ENCODE results near the gene COLGALT1. TPM values are rescaled to one million over a fixed set of nuclear protein-coding genes. Genes with fewer than 3 reads are reported as not detected.

Gene COLGALT1
- total and polyA plus RNA-seq, 10 of the 15 experiments (the other 5 are each of a cell fraction or from before 2014, with no cell fraction given), result 1.2 to 78.8 (median 29.8) TPM

- H3K36me3 ChIP-seq (ENCODE audit: control insufficient read depth in 2 of 2, insufficient read depth in 2 of 2, low read length in 1 of 2), result peaks cover 2 to 9% of the 10 kb centered on the region in 2 experiments; a peak in 3 of 4 replicates
- ChIA-PET POLR2A (interaction anchor here (0.6 kb wide), 1 partner anchor 81 kb away, joined by 3 read pairs; no protein-coding TSS in a partner anchor), SMC1A (ENCODE audit: uncharacterized antibody, unreplicated experiment) (interaction anchor here (0.6 kb wide), 1 partner anchor 14 kb away, joined by 3 read pairs; no protein-coding TSS in a partner anchor), CTCF (interaction anchor here (0.6 to 1.4 kb wide), 3 partner anchors 24 to 54 kb away, joined by 3 to 6 read pairs (median 4); no protein-coding TSS in a partner anchor), RAD21 (ENCODE audit: unreplicated experiment) (no interaction called here)
- WGBS (ENCODE audit: insufficient coverage, insufficient replicate concordance, low lambda C conversion rate, missing lambda C conversion rate), result 82% methylated on average over 9 of the region's 9 CpGs
- TF ChIP-seq CHD2 (IDR thresholded peaks at IDR 0.05; ENCODE audit: borderline replicate concordance, low read depth, low read length) (no peak), CBX5 (IDR thresholded peaks at IDR 0.05; ENCODE audit: low read depth) (no peak), SMAD1 (IDR thresholded peaks at IDR 0.05; ENCODE audit: low read depth, partially characterized antibody) (no peak), SKIL (IDR thresholded peaks at IDR 0.05; ENCODE audit: low read depth, poor library complexity, severe bottlenecking) (no peak), MTA2 (IDR thresholded peaks at IDR 0.05; ENCODE audit: low read depth) (no peak)
- H3K9ac ChIP-seq (ENCODE audit: control insufficient read depth, insufficient read depth, low read length), result no peak overlapping the region
- no TSS peak for BruUV-seq (replicated peaks)
- no peaks in the 10 kb centered on the region for H4K20me1 ChIP-seq (ENCODE audit: control insufficient read depth, insufficient read depth)
- no peak overlapping the region for H3K27ac ChIP-seq (ENCODE audit: control insufficient read depth, insufficient read depth)
- no peak for DNase-seq (ENCODE audit: low read depth, low spot score)
- no peaks in the 10 kb centered on the region for H3K27me3 ChIP-seq (replicated peaks in 1 of 2; ENCODE audit: control insufficient read depth in 2 of 2, insufficient read depth in 2 of 2, low read length in 1 of 2)
- H3K9me3 ChIP-seq (replicated peaks; ENCODE audit: control insufficient read depth, insufficient read depth, low read length), result peaks cover 8% of the 10 kb centered on the region
- no peak overlapping the region for H3K4me3 ChIP-seq
- no peaks in the 10 kb centered on the region for H3K79me2 ChIP-seq (ENCODE audit: control insufficient read depth, insufficient read depth, low read length)
- no peak for FAIRE-seq
- in situ Hi-C loops (cut with MboI), result no loop called here
- H3K4me2 ChIP-seq (ENCODE audit: control insufficient read depth, insufficient read depth), result no peak overlapping the region
- ATAC-seq, result no peak
- intact Hi-C loops (cut with micrococcal nuclease; ENCODE audit: unreplicated experiment), result no loop called here
- H3K4me1 ChIP-seq (ENCODE audit: control insufficient read depth, insufficient read depth, low read length), result peaks cover 19% of the 10 kb centered on the region
- no peak overlapping the region for H2AFZ ChIP-seq (ENCODE audit: control insufficient read depth, low read depth, low read length)
These were observed 35.5 kb upstream of the COLGALT1 start for GRCh38 chr19:17519967-17520366.

Measured in GM12878 (cell line).